Neural progenitor cell (in vitro differentiated cells): ENCODE measurements around the gene RALB.

Source experiments
- CTCF ChIP-seq: fragments of 200-600 bp; sonication (generic); IDR thresholded peaks from 2 replicates; pipeline ENCODE4 v1.5.1; 2017; ENCODE audit warnings: antibody characterized with exemption, mild to moderate bottlenecking
- EZH2 ChIP-seq: fragments of 200-600 bp; sonication (generic); IDR thresholded peaks from 2 replicates; pipeline ENCODE4 v1.6.1; 2017; ENCODE audit warnings: antibody characterized with exemption, mild to moderate bottlenecking, moderate library complexity
- EZH2phosphoT487 ChIP-seq: fragments of 200-600 bp; sonication (generic); IDR thresholded peaks from 2 replicates; pipeline ENCODE4 v1.6.1; 2017; ENCODE audit warnings: antibody characterized with exemption

GRCh38 chr2:120236316-120236715 is 16.3 kb upstream of the RALB start:
- TF ChIP-seq CTCF (no peak), EZH2 (no peak), EZH2phosphoT487 (no peak)
